H1 (cell line): ENCODE results near the gene ZNF644. TPM values are rescaled to one million over a fixed set of nuclear protein-coding genes. Genes with fewer than 3 reads are reported as not detected.

Experiments used
- CTCF ChIA-PET: fragments of 300-600 bp; sonication (Branson Sonifier 250); formaldehyde crosslinking; loops from one replicate; lab custom pipeline; 2021; ENCODE audit not compliant: partially characterized antibody; lab: Charles Lee
- POLR2A ChIA-PET: fragments of 300-600 bp; sonication (Branson Sonifier 250); formaldehyde crosslinking; loops from one replicate; lab custom pipeline; 2021; ENCODE audit warnings: inconsistent platforms; ENCODE audit not compliant: partially characterized antibody; lab: Charles Lee
- DNase-seq, 2 experiments: peaks; one replicate each; pipeline versions ENCODE4 v3.0.0 to v3.0.0-alpha.2; 2010 to 2022; ENCODE audit warnings: low spot score in 2 of 2, low read depth in 1 of 2, mixed read lengths in 1 of 2
- FAIRE-seq: peaks from 2 replicates; lab custom pipeline; 2011; peaks lifted over from hg19 to GRCh38; lab: Jason Lieb, UNC
- H2AFZ ChIP-seq: 2 replicates; pipeline ENCODE4 v1.8.1; 2012; ENCODE audit warnings: low read length, inconsistent platforms
- H2AK5ac ChIP-seq: 2 replicates; pipeline ENCODE4 v1.6.1; 2013; ENCODE audit warnings: low read depth, low read length
- H2BK120ac ChIP-seq: replicated peaks from 2 replicates; pipeline ENCODE3; 2013; ENCODE audit warnings: low read depth, low read length, inconsistent platforms
- H2BK12ac ChIP-seq: 2 replicates; pipeline ENCODE4 v1.6.1; 2013; ENCODE audit warnings: low read depth, low read length
- H2BK15ac ChIP-seq: 2 replicates; pipeline ENCODE4 v1.6.1; 2013; ENCODE audit warnings: low read length
- H2BK20ac ChIP-seq: 2 replicates; pipeline ENCODE4 v1.6.1; 2013; ENCODE audit warnings: low read length
- H2BK5ac ChIP-seq: 2 replicates; pipeline ENCODE4 v1.6.1; 2013; ENCODE audit warnings: low read depth, low read length
- H3K14ac ChIP-seq: 2 replicates; pipeline ENCODE4 v1.6.1; 2013; ENCODE audit warnings: inconsistent platforms; ENCODE audit not compliant: insufficient read length
- H3K18ac ChIP-seq: 2 replicates; pipeline ENCODE4 v1.6.1; 2013; ENCODE audit warnings: low read length; ENCODE audit errors: extremely low read depth
- H3K23ac ChIP-seq: 2 replicates; pipeline ENCODE4 v1.6.1; 2013; ENCODE audit warnings: inconsistent platforms; ENCODE audit not compliant: insufficient read length
- H3K23me2 ChIP-seq: 2 replicates; pipeline ENCODE4 v1.6.1; 2013; ENCODE audit warnings: low read depth, low read length
- H3K27ac ChIP-seq: 2 replicates; pipeline ENCODE4 v1.6.1; 2011; ENCODE audit warnings: low read depth, low read length, inconsistent platforms
- H3K27me3 ChIP-seq, 4 experiments: replicated peaks in 1 of 4; 1 replicate in 1 of 4; 2 replicates in 3 of 4; pipeline versions ENCODE4 v1.6.1 to v1.8.1; 2011 to 2013; ENCODE audit warnings: low read length in 3 of 4, mild to moderate bottlenecking in 3 of 4, inconsistent platforms in 2 of 4, mixed read lengths in 2 of 4, moderate library complexity in 1 of 4; ENCODE audit not compliant: control insufficient read depth in 3 of 4, insufficient read depth in 3 of 4; ENCODE audit errors: extremely low read depth in 1 of 4
- H3K36me3 ChIP-seq, 4 experiments: 2 replicates each; pipeline versions ENCODE4 v1.6.1 to v1.8.1; 2011 to 2013; ENCODE audit warnings: mild to moderate bottlenecking in 4 of 4, low read length in 3 of 4, moderate library complexity in 2 of 4, control low read depth in 1 of 4, inconsistent platforms in 1 of 4; ENCODE audit not compliant: insufficient read depth in 4 of 4, control insufficient read depth in 2 of 4
- H3K4ac ChIP-seq: replicated peaks from 2 replicates; pipeline ENCODE3; 2013; ENCODE audit warnings: low read length, low read depth, mixed read lengths, inconsistent platforms; ENCODE audit not compliant: insufficient read length
- H3K4me1 ChIP-seq, 4 experiments: replicated peaks in 1 of 4; 1 replicate in 1 of 4; 2 replicates in 3 of 4; pipeline versions ENCODE4 v1.6.1 to v1.8.1; 2011 to 2013; ENCODE audit warnings: low read length in 3 of 4, inconsistent platforms in 2 of 4, mixed read lengths in 1 of 4; ENCODE audit not compliant: insufficient read depth in 4 of 4, control insufficient read depth in 3 of 4
- H3K4me2 ChIP-seq, 2 experiments: 2 replicates each; pipeline versions ENCODE4 v1.6.1 to v1.8.1; 2011 to 2013; ENCODE audit warnings: low read depth in 2 of 2, low read length in 2 of 2, control low read depth in 1 of 2, inconsistent platforms in 1 of 2, mild to moderate bottlenecking in 1 of 2; ENCODE audit not compliant: insufficient read depth in 1 of 2
- H3K4me3 ChIP-seq, 4 experiments: fragments of 200-600, 300-600 bp in 1 of 4; sonication (generic), shearing (Covaris generic), sonication (Bioruptor Twin) in 1 of 4; 2 replicates each; pipeline versions ENCODE4 v1.5.1 to v1.8.1; 2011 to 2016; ENCODE audit warnings: low read length in 4 of 4, low read depth in 3 of 4, control low read depth in 2 of 4, inconsistent platforms in 2 of 4, mild to moderate bottlenecking in 2 of 4, mixed read lengths in 1 of 4, moderate library complexity in 1 of 4; ENCODE audit not compliant: insufficient read depth in 2 of 4; ENCODE audit errors: extremely low read depth in 1 of 4
- H3K56ac ChIP-seq: replicated peaks from 2 replicates; pipeline ENCODE3; 2013; ENCODE audit warnings: low read depth, mild to moderate bottlenecking, mixed read lengths, low read length, inconsistent platforms; ENCODE audit not compliant: insufficient read length
- H3K79me1 ChIP-seq: 2 replicates; pipeline ENCODE4 v1.6.1; 2013; ENCODE audit warnings: low read depth, low read length, control low read depth
- H3K79me2 ChIP-seq, 2 experiments: 2 replicates each; pipeline versions ENCODE4 v1.6.1 to v1.8.1; 2012 to 2013; ENCODE audit warnings: low read length in 2 of 2, mild to moderate bottlenecking in 2 of 2, inconsistent platforms in 1 of 2; ENCODE audit not compliant: insufficient read depth in 2 of 2, control insufficient read depth in 1 of 2
- H3K9ac ChIP-seq, 4 experiments: replicated peaks in 1 of 4; 1 replicate in 1 of 4; 2 replicates in 3 of 4; pipeline versions ENCODE4 v1.6.1 to v1.8.1; 2011 to 2013; ENCODE audit warnings: low read depth in 3 of 4, low read length in 3 of 4, control low read depth in 2 of 4, mild to moderate bottlenecking in 2 of 4, moderate library complexity in 2 of 4, inconsistent platforms in 1 of 4; ENCODE audit errors: extremely low read depth in 1 of 4
- H3K9me3 ChIP-seq, 2 experiments: 2 replicates each; pipeline versions ENCODE4 v1.6.1 to v1.8.1; 2012 to 2013; ENCODE audit warnings: mild to moderate bottlenecking in 2 of 2, moderate library complexity in 2 of 2, control low read depth in 1 of 2, inconsistent platforms in 1 of 2, low read depth in 1 of 2, low read length in 1 of 2, mixed read lengths in 1 of 2; ENCODE audit not compliant: insufficient read depth in 2 of 2
- H4K20me1 ChIP-seq, 2 experiments: replicated peaks in 1 of 2; 2 replicates each; pipeline versions ENCODE3 to v1.8.1; 2011 to 2013; ENCODE audit warnings: inconsistent platforms in 2 of 2, low read length in 2 of 2, mild to moderate bottlenecking in 1 of 2; ENCODE audit not compliant: insufficient read depth in 2 of 2, control insufficient read depth in 1 of 2
- H4K5ac ChIP-seq: 2 replicates; pipeline ENCODE4 v1.6.1; 2013; ENCODE audit warnings: low read length, low read depth, mixed read lengths, inconsistent platforms; ENCODE audit not compliant: insufficient read length
- H4K8ac ChIP-seq: 2 replicates; pipeline ENCODE4 v1.8.0; 2013; ENCODE audit warnings: mild to moderate bottlenecking, moderate library complexity, low read length, inconsistent platforms; ENCODE audit not compliant: insufficient read depth; ENCODE audit errors: extremely low read depth
- H4K91ac ChIP-seq: replicated peaks from 2 replicates; pipeline ENCODE3; 2013; ENCODE audit warnings: low read length, mixed read lengths, inconsistent platforms; ENCODE audit not compliant: insufficient read length
- KDM1A ChIP-seq: fragments of 200-600, 300-600 bp; sonication (generic); IDR thresholded peaks from 2 replicates; pipeline ENCODE4 v1.7.1; 2016; ENCODE audit warnings: mild to moderate bottlenecking, low read length, borderline replicate concordance
- WGBS, 2 experiments: shearing (Covaris generic) in 1 of 2; methylation state at CpG; one replicate each; pipeline versions ENCODE4 v1.1.6 to v1.1.7; 2013 to 2015; ENCODE audit warnings: low lambda C conversion rate in 2 of 2, mixed read lengths in 2 of 2, inconsistent platforms in 1 of 2, low coverage in 1 of 2, missing lambda C conversion rate in 1 of 2; ENCODE audit not compliant: insufficient replicate concordance in 2 of 2, insufficient coverage in 1 of 2, insufficient read length in 1 of 2; ENCODE audit errors: extremely low coverage in 1 of 2, missing lambda C conversion rate in 1 of 2; 5-methylcytosine and 5-hydroxymethylcytosine counted together
- polyA plus RNA-seq, 7 experiments: library from polyadenylated mRNA; depleted of rRNA in 3 of 7; stranded (reverse) in 5 of 7; unstranded in 2 of 7; fragments of >200 nt in 5 of 7; fragments of 200-250 nt in 2 of 7; gene quantifications; 1 replicate in 5 of 7; 2 replicates in 1 of 7; 4 replicates in 1 of 7; pipeline versions ENCODE4 v1.2.1 to v1.2.3, GENCODE V29; 2011 to 2013; ENCODE audit warnings: missing spikeins in 2 of 7, mixed read lengths in 2 of 7
- total RNA-seq: library from RNA; stranded (reverse); fragmentation: NEBNext Ultra II Directional; extraction: Animal tissue kit (Norgen Biotek cat#: 25700); gene quantifications from 2 replicates; pipeline ENCODE4 v1.2.1, GENCODE V29; 2021

Gene ZNF644
- total and polyA plus RNA-seq, 2 of the 8 experiments (the other 6 are each of a cell fraction or from before 2014, with no cell fraction given): 14.5 to 93.5 TPM

GRCh38 chr1:90987841-90988240, 34.0 kb downstream of the ZNF644 start:
- Histone ChIP-seq H3K4me3 (no peak overlapping the region), H2BK120ac (no peak overlapping the region), H3K79me2 (peaks cover 24 to 100% of the 10 kb centered on the region in 2 experiments), H2AFZ (no peak overlapping the region), H4K91ac (no peak overlapping the region), H3K36me3 (peaks cover 0 to 29% (median 14%) of the 10 kb centered on the region in 4 experiments; a peak in 4 of 8 replicates), H3K56ac (no peak overlapping the region), H3K4me1 (peaks cover 0 to 4% (median 1%) of the 10 kb centered on the region in 4 experiments; a peak in 2 of 7 replicates), H2BK15ac (no peak overlapping the region), H3K27me3 (no peaks in the 10 kb centered on the region), H2BK12ac (no peak overlapping the region), H3K4ac (no peak overlapping the region), H2BK5ac (no peak overlapping the region), H3K4me2 (no peak overlapping the region), H4K5ac (no peak overlapping the region), H3K9me3 (peaks cover 20 to 24% of the 10 kb centered on the region in 2 experiments), H3K27ac (no peak overlapping the region), H3K9ac (no peak overlapping the region), H3K23me2 (no peaks in the 10 kb centered on the region), H4K20me1 (peaks cover 6 to 8% of the 10 kb centered on the region in 2 experiments), H2AK5ac (no peak overlapping the region), H3K18ac (no peak overlapping the region), H3K14ac (no peak overlapping the region), H3K23ac (no peak overlapping the region), H3K79me1 (peaks cover 6% of the 10 kb centered on the region; the same call in 1 of the 2 replicates), H4K8ac (no peak overlapping the region), H2BK20ac (no peak overlapping the region)
- CTCF ChIA-PET: interaction anchor here (1.0 kb wide), 1 partner anchor 100 kb away, joined by 4 read pairs; no protein-coding TSS in a partner anchor
- 75% methylated on average over 2 of the region's 2 CpGs; no CpG with 5 or more reads in 1 of the 2 experiments for WGBS, 2 experiments
- no peak for DNase-seq
- POLR2A ChIA-PET: no interaction called here
- FAIRE-seq: no peak
- TF ChIP-seq KDM1A: peak; percentile 61; the same call in 1 of the 2 replicates
